Natural killer cell (primary cell): ENCODE data around the gene GRK2. TPM values are rescaled to one million over a fixed set of nuclear protein-coding genes. Genes with fewer than 3 reads are reported as not detected.

Experiments used
- ATAC-seq, 3 donors: fragments of 150-1000 bp in 2 of 3; fragments of 200-7000 bp in 1 of 3; cut with Tn5 transposase; 1 replicate in 1 of 3; 2 replicates in 2 of 3; pipeline ENCODE4 v1.10.0; 2021; ENCODE audit warnings: mild to moderate bottlenecking in 2 of 3, moderate library complexity in 2 of 3
- DNase-seq, 2 donors: peaks; one replicate each; pipeline versions ENCODE4 v3.0.0 to v3.0.0-alpha.2; 2013 to 2021; ENCODE audit warnings: mixed read lengths in 1 of 2
- H3K27ac ChIP-seq: one replicate; pipeline ENCODE4 v1.5.1; 2013; ENCODE audit warnings: mild to moderate bottlenecking, low read length
- H3K27me3 ChIP-seq: one replicate; pipeline ENCODE4 v1.6.1; 2013; ENCODE audit warnings: low read length; ENCODE audit not compliant: control insufficient read depth, insufficient read depth
- H3K36me3 ChIP-seq: one replicate; pipeline ENCODE4 v1.6.1; 2013; ENCODE audit warnings: low read length; ENCODE audit not compliant: control insufficient read depth, insufficient read depth
- H3K4me1 ChIP-seq: one replicate; pipeline ENCODE4 v1.6.1; 2013; ENCODE audit warnings: low read length; ENCODE audit not compliant: control insufficient read depth, insufficient read depth
- H3K4me3 ChIP-seq: one replicate; pipeline ENCODE4 v1.5.1; 2013; ENCODE audit warnings: low read length
- H3K9me3 ChIP-seq: one replicate; pipeline ENCODE4 v1.6.1; 2013; ENCODE audit warnings: low read length; ENCODE audit not compliant: control insufficient read depth, insufficient read depth
- H3K27ac Mint-ChIP-seq, 2 donors: one replicate each; pipeline ENCODE4 v1.8.0; 2022; ENCODE audit warnings: mild to moderate bottlenecking in 2 of 2, mixed read lengths in 2 of 2, moderate library complexity in 1 of 2
- H3K27me3 Mint-ChIP-seq, 2 donors: one replicate each; pipeline ENCODE4 v1.8.0; 2022; ENCODE audit warnings: low read depth in 2 of 2, mixed read lengths in 2 of 2
- H3K36me3 Mint-ChIP-seq: one replicate; pipeline ENCODE4 v1.8.0; 2022; ENCODE audit warnings: mixed read lengths
- H3K4me1 Mint-ChIP-seq, 2 donors: one replicate each; pipeline ENCODE4 v1.8.0; 2022; ENCODE audit warnings: mixed read lengths in 2 of 2
- H3K4me3 Mint-ChIP-seq: one replicate; pipeline ENCODE4 v1.8.0; 2022; ENCODE audit warnings: mild to moderate bottlenecking, moderate library complexity, mixed read lengths
- H3K9me3 Mint-ChIP-seq, 2 donors: one replicate each; pipeline ENCODE4 v1.8.0; 2022; ENCODE audit warnings: mixed read lengths in 2 of 2
- WGBS: methylation state at CpG from one replicate; pipeline ENCODE4 v1.1.7; 2013; ENCODE audit warnings: missing lambda C conversion rate; ENCODE audit not compliant: insufficient coverage; 5-methylcytosine and 5-hydroxymethylcytosine counted together
- intact Hi-C: fragments of 100-400 bp; cut with micrococcal nuclease; formaldehyde crosslinking; loops from one replicate; pipeline ENCODE4 v1.14.2; 2022
- total RNA-seq, 4 donors: library from RNA; stranded (reverse); fragments of 120-200 nt in 1 of 4; gene quantifications; one replicate each; pipeline versions ENCODE4 v1.2.3 to v1.2.4, GENCODE V29; 2013 to 2022
- TF ChIP-seq, protein P1 (sequence below): fragments of 200-600 bp; IDR thresholded peaks from one replicate; pipeline ENCODE4 v1.8.0; 2022; ENCODE audit warnings: antibody characterized with exemption

GRK2 gene
- total RNA-seq, 3 donors from 2014 or later (not counting 1 experiment from before 2014, with no cell fraction given) = 390 to 482 (median 441) TPM

DNA sequence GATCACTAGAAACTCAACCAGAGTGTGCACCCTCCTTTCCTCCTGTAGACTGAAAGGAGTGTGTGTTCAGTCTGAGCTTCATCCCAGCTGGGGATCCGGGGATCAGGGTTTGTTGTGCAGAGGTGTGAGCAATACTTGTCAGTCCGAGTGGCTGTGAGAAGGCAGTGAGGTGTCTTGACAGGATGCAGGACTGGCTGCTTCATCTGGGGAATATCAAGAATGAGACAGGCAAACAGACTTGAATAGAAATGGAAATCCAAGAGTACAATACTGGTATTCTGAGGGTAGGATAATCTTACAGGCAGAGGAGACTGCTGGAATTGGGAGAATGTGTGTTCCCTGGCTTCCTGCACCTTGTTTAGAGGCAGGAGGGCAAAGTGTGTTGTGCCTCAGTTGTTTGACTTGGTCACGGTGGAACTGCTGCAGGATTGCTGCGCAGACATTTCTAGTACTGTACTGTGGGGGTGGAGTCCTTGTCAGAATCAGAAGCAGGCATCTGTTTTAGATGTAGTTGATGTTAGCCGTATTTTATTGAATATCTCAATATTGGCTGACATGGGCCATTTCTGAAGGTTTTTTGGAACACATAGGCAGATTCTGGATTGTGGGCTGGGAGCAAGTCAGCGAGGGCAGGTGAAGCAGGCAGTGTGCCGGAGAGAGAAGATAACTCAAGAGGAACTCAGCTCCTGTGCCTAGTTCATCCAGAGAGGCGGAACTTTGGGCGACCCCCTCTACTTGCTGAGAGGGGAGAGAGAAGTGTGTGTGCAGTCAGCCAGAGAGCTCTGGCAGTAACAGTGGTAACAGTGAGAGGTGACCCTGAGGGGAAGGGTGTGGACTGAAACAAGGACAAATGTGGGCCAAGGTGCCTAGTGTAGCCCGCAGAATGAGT, 27.1 kb upstream of the GRK2 start:
- peaks cover 8% of the 10 kb centered on the region for H3K36me3 Mint-ChIP-seq
- Histone ChIP-seq H3K27ac (peak overlapping the region; percentile 95), H3K36me3 (peaks cover 19% of the 10 kb centered on the region), H3K27me3 (no peaks in the 10 kb centered on the region), H3K4me1 (peaks cover 35% of the 10 kb centered on the region), H3K4me3 (no peak overlapping the region), H3K9me3 (no peaks in the 10 kb centered on the region)
- peak overlapping the region; percentile 100 for H3K27ac Mint-ChIP-seq
- peaks cover 55 to 56% of the 10 kb centered on the region in 2 donors for H3K4me1 Mint-ChIP-seq
- 26% methylated on average over 10 of the region's 10 CpGs for WGBS
- intact Hi-C loops = no loop called here
- no peaks in the 10 kb centered on the region for H3K27me3 Mint-ChIP-seq
- no peak for ATAC-seq
- TF ChIP-seq, protein P1, sequence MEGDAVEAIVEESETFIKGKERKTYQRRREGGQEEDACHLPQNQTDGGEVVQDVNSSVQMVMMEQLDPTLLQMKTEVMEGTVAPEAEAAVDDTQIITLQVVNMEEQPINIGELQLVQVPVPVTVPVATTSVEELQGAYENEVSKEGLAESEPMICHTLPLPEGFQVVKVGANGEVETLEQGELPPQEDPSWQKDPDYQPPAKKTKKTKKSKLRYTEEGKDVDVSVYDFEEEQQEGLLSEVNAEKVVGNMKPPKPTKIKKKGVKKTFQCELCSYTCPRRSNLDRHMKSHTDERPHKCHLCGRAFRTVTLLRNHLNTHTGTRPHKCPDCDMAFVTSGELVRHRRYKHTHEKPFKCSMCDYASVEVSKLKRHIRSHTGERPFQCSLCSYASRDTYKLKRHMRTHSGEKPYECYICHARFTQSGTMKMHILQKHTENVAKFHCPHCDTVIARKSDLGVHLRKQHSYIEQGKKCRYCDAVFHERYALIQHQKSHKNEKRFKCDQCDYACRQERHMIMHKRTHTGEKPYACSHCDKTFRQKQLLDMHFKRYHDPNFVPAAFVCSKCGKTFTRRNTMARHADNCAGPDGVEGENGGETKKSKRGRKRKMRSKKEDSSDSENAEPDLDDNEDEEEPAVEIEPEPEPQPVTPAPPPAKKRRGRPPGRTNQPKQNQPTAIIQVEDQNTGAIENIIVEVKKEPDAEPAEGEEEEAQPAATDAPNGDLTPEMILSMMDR = no peak
- peak overlapping the region; percentile 98 for H3K4me3 Mint-ChIP-seq
- peak in 1 of 2 donors; percentile 28 for DNase-seq
- H3K9me3 Mint-ChIP-seq = no peaks in the 10 kb centered on the region

GRCh38 chr11:67239783-67240575, 26.3 kb upstream of the GRK2 start:
- Histone ChIP-seq H3K4me1 (peaks cover 35% of the 10 kb centered on the region), H3K27ac (peak overlapping the region; percentile 95), H3K9me3 (no peaks in the 10 kb centered on the region), H3K27me3 (no peaks in the 10 kb centered on the region), H3K36me3 (peaks cover 23% of the 10 kb centered on the region), H3K4me3 (peak overlapping the region; percentile 79)
- H3K36me3 Mint-ChIP-seq = peaks cover 10% of the 10 kb centered on the region
- ATAC-seq = peak; percentile 84 to 96 (median 88)
- peak; percentile 88 to 98 for DNase-seq
- peak overlapping the region; percentile 100 for H3K27ac Mint-ChIP-seq
- H3K4me3 Mint-ChIP-seq = peak overlapping the region; percentile 98
- no peaks in the 10 kb centered on the region for H3K9me3 Mint-ChIP-seq
- H3K4me1 Mint-ChIP-seq = peaks cover 55 to 58% of the 10 kb centered on the region in 2 donors
- intact Hi-C loops = loop anchor here (2.0 kb wide), 1 partner anchor 29 kb away; no protein-coding TSS in a partner anchor
- TF ChIP-seq, protein P1 = no peak
- under 1% methylated on average over 31 of the region's 31 CpGs for WGBS
- no peaks in the 10 kb centered on the region for H3K27me3 Mint-ChIP-seq

DNA sequence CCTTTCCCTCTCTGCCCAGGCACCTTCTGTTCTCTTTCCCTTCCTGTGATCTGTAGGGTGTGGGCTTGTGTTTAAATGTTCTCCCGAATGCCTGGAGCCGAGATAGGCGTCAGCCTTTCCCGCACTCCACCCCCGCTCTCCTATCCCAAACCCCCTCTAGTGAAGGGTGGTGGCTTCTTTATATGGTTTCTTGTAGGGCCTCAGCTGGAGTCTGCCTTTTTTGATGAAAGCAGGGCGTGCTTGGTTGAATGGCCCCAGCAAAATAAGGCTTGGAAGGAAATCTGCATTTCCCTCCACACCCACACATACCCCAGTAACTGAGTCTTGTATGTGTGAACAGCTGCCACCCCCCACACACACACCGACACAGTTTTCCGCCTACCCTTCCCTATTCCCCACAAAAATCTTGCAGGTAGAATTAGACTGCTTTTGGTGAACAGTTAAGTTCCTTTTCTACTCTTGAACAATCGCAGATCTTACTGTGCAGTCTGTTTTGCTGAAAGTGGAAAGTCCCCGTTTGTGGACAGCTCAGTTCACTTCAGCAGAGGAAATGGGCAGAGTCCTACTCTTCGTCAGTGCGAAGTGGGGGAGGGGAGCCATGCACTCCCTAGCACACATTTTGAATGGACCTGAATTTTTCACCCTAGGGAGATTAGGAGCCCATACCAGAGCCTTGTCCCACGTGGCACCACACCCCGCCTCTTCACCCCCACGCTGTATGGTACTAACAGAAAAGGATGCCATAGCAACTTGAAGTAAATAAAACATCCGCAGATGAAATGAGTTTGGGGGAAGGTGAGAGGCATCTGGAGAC, 25.5 kb upstream of the GRK2 start:
- Histone ChIP-seq H3K27ac (peak overlapping the region; percentile 95), H3K4me1 (peaks cover 35% of the 10 kb centered on the region), H3K4me3 (peak overlapping the region; percentile 79), H3K9me3 (no peaks in the 10 kb centered on the region), H3K36me3 (peaks cover 31% of the 10 kb centered on the region), H3K27me3 (no peaks in the 10 kb centered on the region)
- intact Hi-C loops = loop anchor here (1.0 to 2.0 kb wide), 2 partner anchors 13 to 28 kb away; no protein-coding TSS in a partner anchor
- peak overlapping the region; percentile 98 for H3K4me3 Mint-ChIP-seq
- 0% methylated on average over 8 of the region's 16 CpGs for WGBS
- peak overlapping the region; percentile 100 for H3K27ac Mint-ChIP-seq
- DNase-seq (peak; percentile 79 to 96), ATAC-seq (peak; percentile 55 to 73 (median 58))
- peaks cover 55 to 65% of the 10 kb centered on the region in 2 donors for H3K4me1 Mint-ChIP-seq
- H3K27me3 Mint-ChIP-seq = no peaks in the 10 kb centered on the region
- no peaks in the 10 kb centered on the region for H3K9me3 Mint-ChIP-seq
- peaks cover 18% of the 10 kb centered on the region for H3K36me3 Mint-ChIP-seq
- TF ChIP-seq, protein P1 = no peak
